Stimulated activated CD8-positive, alpha-beta memory T cell treated with anti-CD3 and anti-CD28 coated beads, Interleukin-15, amount 100 ng/mL, for 24 hours (primary cell): ENCODE results near the gene LIMS2.

Experiments used
- DNase-seq: peaks from one replicate; pipeline ENCODE4 v3.0.0-alpha.2; 2020; ENCODE audit warnings: low read depth

Gene LIMS2

DNA sequence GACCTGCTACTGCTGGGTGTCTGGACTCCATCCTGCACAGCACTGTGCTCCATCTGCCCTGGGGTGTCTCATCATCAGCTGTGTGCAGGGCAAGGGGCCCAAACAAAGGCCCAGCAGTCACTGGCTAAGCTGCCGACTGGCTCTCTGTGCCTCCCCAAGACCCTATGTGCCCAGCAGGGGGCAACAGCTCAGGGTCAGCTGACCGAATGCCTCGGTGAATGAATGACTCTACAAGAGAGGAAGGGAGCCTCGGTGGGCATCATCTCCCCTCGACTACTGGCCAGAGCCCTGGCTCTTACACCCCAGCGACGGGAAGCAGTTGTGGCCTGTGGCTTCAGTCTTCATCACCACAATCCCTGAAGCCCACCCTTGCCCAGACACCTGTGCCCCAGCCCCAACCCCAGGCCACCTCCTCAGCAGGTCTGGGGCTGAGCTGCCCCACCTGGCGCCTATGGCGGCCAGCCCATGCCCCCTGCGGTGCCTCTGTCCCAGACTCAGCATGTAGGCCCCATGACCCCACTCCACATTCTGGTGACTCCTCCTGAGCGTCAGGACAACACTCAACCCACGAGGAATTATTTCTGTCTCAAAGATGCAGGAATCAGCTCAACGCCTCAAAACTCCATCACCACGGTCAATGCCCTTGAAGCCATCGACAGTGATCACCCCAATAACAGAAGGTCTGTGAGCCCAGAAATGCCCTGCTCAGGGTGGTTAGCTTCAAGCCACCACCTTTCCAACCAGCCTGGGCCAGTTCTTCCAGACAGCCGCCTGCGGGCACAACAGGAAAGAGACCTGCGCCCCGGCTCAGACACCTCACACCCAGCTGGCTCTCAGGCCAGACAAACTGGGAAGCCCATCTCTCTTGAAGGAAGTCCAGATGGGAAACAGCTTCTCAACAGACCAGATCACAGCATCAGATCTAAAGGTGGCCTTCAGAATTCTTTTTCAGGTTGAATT is 31.0 kb downstream of the LIMS2 start:
- DNase-seq: no peak

DNA sequence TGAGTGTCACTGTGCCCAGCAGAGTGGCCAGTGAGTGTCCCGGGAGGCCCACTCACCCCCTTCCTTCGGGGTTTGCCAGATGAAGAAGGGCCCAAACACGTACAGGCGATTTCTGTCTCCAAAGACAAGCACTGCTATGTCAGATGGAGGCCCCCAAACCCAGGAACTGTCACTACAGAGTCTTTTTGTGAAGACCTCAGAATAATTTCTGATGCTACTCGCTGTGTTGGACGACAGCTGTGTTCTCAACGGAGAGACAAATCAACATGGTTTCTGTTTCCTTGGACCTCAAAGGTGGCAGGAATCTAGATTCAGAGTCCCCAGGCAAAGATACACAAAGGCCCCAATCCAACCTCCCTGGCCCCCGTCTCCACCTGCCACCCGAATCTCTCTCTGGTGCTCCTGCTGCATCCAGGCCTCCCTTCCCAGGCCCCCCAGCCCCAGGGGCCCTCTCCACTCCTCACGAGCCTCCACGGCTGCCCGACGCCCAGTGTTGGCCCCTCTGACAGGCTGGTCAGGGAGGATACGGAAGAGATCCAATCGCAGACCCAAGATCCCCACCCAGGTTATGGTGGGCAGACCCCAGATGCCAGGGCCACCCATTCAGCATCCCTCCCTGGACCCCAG is 31.8 kb downstream of the LIMS2 start:
- DNase-seq: no peak

DNA sequence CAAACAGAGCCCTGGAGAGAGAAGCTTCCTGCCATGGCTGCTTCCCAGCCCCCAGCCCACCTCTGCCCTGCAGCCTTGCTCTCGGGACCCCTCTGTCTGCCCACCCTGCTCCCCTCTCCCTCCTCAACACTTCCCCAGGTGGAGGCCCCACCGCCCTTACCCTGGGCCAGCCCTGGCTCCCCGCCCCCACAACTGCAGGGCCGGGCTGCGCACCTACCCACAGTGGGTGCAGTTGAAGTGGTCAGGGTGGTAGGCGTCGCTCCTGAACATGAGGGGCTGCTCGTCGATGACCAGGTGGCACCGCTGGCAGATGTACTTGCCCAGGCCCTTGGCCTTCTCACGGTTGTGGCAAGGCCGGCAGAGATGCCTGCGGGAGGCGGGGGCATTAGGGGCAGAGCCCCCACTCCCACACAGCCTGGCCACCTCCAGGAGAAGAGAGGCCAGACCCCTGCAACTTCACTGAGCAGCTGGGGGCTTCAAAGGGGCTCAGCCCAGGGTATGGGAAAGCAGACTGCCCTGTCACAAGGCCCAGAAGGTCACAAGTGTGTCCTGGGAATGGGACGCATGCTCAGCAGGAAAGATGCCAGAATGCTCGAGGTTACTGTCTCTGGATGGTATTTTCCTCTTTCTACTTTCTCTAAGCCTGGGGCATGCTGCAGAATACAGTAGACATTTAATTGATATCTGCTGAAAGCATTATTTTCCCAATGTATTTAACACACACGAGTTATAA is 32.5 kb downstream of the LIMS2 start:
- DNase-seq: no peak

DNA sequence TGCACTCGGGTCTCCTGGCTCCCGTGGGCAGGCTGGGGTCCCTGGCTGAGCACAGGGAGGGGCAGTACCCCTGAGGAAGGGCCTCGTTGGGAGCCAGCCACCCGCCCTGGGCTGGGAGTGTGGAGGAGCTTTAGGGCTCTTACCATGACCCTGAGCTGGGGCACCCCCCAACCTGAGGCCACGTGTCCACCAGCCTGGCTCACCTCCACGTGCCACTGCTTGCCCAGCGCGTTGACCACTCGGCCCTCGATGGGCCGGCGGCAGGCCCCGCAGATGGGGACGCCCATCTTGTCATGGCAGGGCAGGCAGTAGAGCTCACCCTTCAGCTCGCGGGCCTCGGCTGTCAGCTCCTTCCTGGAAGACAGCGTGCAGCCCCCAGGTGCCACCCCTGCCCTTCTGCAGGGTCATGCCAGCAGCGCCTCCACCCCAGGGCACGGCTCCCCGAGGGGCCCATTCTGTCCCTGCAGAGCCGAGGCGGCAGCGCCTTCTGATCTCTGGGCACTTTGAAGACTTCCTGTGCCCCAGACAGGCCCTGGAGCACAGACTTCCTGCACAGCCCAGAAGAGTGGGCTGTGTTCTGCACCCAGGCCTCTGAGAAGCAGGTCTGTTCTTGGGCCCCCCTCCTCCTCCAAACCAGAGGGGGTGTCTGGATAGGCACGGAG is 33.4 kb downstream of the LIMS2 start:
- no peak for DNase-seq

DNA sequence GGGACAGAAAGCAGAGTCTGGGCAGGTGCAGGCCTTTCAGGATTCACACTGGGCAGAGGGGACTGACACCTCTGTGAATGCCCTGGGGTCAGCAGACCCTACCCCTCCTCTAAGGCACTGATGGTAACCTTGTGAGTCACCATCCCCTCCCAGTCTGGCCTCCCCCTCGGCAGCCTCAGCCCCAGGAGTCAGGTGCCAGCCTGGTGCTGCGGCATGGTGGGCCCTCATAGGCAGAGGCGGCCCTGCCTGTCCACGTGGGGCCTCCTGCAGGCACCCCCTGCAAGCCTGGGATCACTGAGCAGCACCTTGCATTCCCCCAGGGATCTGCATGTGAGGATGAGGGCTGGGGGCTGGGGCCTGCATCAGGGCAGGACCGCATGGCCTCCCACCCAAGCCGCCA is 34.2 kb downstream of the LIMS2 start:
- no peak for DNase-seq

DNA sequence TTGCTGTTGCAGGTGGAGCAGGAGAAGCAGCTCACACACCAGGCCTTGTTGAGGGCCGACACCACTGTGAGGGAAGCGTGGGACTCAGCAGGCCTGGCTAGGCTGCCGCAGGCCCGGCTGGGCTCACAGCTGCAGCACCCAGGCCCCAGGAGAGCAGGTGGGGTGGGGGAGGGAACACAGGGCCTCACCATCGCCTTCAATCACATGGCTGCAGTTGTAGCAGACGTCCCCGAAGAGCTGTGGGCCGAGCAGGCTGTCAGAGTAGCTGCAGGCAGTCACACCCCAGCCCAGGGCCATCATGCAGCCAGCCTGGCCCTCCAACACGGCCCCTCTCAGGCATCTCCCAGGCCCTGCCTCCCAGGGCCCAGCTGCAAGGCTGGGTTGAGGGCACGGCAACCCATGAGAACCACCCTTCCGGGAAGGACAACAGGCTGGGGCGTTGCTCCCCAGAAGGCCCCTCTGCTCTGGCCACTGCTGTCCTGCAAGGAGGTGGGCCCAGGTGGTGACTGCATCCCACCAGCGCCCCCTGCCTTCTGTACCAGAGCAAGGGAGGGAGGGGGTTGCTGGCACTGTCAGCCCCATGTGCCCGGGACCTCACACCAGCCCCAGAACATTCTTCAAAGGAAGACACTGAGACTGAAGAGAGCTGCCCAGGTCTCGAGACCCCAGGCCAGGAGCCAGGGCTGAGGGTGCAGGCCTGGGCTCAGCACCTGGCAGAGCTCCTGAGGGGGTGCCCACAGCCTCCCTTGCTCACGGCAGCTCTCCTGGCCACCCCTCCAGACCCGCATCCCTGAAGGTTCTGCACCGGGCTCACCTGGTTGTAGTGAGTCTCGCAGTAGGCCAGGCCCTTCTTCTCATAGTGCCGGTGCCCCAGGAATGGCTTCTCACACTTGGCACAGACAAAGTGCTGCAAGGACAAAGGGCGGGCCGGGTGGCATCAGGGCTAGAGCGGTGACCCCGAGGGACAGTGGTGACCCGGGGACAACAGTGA is 35.0 kb downstream of the LIMS2 start:
- no peak for DNase-seq

DNA sequence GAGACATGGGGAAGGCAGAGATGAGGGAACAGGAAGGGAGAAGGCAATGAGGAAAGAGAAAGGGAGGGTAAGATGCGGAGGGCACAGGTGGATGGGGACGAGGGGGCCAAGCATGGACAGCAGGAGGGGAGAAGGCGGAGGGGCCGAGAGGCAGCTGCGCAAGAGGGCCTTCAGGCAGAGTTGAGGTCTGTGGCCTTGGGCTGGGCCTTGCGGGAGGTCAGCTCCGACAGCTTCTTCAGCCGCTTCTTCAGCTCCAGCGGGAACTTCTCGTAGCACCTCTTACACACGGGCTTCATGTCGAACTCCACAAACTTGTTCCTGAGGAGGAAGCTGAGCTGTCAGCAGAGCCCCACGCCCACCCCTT is 36.2 kb downstream of the LIMS2 start:
- DNase-seq: no peak

DNA sequence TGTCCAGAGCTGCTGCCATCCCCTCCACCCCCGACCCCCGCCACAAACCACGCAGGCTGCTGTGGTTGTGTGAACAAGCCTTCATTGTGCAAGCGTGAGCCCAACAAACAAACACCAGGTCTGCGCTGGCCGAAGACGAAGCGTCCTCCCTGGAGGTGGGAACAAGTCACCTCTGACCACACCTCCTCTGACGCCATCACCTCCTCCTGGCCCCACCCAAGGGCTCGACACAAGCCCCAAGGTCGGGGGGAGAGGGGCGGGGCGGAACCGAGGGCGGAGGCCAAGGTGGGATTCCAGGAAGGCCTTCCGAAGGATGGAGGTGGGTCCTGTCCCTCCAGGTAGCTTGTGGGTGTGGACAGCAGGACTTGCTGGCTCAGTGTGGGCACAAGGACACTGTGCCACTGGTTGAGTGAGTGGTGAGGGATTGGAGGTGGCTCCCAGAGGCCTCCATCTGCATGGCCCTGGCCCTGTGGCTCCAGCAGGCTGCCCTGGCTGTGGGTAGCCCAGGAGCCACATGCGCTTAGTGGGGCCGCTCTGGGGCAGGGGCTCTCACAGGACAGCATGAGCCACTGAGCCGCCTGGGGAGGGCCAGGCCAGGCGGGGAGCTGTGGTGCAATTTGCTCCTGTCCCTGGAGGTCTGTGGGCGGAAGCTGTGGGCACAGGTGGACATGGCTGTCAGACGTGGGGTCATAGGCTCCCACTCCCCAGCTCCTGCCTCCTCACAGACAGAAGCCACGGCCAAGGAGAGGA is 36.8 kb downstream of the LIMS2 start:
- no peak for DNase-seq

DNA sequence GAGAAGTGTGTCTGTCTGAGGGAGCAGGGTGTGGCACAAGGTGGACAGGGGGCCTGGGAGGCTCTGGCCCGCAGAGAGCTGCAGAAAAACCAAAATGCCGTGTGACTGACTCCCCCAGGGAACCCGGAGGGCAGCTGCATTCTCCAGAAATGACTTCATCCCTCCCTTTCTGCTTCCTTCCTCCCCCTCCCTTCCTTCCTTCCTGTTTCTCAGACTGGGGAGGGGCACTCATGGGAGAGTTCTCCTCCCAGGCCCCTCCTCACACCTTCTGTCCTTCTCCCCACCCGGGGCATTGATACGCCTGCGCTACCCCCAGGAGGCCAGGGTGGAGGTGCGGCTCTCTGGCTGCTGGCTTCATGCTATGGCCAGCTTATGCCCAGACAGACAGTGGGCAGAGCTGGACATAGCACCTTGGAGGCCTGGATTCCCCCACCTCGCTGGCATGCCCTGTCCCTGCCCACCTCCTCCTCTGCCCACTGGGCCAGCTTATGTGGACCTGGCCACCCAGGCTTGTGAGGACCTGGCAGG is 37.5 kb downstream of the LIMS2 start:
- no peak for DNase-seq

DNA sequence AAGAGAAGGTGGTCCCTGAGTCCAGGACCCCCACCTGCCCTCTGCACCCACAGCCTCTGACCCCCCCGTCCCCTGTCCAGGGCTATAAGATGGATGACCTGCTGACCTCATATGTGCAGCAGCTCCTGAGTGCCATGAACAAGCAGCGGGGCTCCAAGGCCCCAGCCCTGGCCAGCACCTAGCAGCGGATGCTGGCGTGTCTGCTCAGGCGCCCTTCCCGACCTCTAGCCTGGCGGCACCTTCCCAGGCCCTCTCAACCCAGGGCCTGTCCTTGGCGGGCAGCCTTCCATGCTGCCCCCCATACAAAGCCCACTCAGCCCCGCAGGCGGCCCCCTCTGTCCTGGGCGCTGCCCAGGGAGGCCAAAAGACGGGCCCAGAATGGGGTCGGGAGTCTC is 38.1 kb downstream of the LIMS2 start:
- DNase-seq: no peak

DNA sequence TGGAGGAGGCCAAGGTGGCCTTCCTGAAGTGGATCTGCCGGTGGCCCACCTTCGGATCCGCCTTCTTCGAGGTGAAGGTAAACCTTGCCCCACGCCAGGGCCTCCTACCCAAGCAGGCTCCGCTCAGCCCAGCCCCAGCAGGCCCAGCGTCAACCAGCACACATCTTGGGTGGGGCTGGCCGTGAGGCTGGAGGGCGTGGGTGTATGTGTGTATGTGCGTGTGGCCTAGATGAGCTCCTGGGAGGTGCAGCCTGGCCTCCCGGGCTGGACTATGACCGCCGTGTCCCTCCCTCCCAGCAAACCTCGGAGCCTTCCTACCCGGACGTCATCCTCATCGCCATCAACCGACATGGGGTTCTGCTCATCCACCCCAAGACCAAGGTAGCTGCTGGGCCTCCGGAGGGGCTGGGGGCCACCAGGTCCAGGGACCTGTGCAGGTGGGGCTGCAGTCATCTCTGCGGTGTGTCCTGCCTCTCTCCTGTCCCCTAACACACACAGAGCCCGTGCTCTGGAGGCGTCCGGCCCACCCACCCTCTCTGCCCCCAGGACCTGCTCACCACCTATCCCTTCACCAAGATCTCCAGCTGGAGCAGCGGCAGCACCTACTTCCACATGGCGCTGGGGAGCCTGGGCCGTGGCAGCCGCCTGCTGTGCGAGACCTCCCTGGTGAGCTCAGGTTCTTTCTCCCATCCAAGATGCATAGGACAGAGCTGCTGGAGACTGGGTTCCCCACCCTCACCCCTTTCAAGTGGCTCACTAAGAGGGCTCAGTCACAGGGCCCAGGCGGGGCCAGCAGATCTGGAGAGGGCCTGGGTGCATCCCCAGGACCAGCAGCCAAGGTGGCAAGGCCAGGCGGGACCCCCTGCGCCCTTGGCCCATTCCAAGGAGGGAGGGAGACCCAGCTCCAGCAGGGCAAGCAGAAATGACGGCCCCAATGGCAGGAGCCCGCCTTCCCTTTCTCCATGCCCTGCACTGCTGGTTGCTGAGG is 38.8 kb downstream of the LIMS2 start:
- no peak for DNase-seq

DNA sequence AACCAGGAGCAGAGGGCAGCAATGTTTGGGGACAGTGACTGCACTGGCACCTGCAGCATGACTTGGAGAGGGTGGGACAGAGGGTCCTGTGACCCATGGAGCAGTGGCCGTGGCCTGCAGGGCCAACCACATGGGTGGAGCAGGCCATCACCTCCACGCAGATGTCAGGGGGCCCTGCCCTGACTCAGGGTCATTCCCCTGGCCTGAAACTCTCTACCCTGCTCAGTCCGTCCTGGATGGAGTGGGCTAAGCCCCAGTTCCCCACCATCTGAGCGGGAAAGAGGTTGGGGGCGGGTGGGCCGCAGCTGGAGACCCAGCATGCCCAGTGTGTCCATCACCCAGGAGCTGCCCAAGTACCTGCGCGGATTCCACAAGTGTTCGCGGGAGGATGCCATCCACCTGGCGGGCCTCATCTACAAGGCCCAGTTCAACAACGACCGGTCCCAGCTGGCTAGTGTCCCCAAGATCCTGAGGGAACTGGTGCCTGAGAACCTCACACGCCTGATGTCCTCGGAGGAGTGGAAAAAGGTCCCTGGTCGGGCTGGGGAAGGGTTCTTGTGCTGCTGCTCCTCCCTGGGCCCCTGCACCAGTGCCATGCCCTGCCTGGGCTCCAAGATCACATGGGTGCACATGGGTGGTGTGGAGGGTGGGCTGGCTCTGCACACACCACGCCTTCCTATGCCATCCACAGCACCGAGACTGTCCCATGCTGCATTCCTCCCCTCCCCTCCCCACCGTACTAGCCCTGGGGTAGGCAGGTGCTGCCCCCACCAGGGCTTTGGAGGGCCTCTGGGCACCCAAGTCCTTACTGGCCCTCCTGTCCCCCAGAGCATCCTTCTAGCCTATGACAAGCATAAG is 39.7 kb downstream of the LIMS2 start:
- no peak for DNase-seq

DNA sequence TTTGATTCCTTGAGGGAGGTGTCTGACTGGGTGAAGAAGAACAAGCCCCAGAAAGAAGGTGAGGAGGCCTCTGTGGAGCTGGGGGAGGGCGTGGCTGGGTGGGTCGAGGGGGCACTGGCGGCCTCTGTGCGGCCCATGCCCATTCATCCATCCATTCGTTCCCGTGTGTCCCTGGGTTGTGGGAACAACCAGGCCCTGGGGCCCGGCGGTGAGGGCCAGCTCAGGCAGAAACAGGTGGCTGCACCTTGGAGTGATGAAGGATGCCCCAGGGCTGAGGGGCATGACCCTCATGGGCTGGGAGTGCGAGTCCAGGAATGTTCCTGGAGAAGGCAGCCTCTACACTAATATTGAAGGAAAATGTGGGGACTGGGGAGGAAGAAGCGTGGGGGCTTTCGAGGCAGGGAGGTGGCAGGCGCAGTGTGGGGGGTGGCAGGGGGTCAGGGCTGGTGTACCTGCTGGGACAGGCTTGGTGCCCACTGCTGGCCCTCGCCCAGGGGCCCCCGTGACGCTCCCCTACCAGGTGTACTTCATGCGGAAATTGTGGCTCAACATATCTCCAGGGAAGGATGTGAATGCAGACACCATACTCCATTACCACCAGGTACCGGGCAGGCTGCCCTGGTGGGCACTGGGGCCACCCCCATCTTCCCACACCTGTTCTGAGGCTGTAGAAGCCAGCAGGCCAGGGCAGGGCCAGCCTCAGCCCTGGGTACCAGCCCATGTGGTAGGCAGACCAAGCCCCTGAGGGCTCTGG is 40.5 kb downstream of the LIMS2 start:
- no peak for DNase-seq

DNA sequence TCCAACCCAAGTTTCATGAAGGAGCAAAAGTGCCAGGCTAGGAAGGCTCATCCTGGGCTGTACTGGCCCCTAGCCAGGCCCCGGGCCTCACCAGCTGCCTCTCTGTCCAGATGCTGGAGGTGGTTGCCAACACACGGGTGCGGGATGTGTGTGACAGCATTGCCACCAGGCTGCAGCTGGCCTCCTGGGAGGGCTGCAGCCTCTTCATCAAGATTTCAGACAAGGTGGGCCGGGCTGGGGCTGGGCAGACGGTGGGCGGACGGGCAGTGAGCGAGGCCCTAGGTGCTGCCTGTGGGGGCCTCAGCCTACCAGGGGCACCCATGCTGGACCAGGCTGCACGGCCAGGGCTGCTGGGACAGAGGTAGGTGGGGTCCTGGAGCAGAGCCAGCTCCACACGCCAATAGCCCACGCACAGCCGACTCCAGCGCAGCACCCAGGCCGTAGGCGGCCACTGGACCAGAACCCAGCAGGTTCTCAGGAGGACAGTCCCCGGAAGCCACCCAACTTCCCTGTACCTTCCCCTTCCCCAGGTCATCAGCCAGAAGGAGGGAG is 41.2 kb downstream of the LIMS2 start:
- no peak for DNase-seq

DNA sequence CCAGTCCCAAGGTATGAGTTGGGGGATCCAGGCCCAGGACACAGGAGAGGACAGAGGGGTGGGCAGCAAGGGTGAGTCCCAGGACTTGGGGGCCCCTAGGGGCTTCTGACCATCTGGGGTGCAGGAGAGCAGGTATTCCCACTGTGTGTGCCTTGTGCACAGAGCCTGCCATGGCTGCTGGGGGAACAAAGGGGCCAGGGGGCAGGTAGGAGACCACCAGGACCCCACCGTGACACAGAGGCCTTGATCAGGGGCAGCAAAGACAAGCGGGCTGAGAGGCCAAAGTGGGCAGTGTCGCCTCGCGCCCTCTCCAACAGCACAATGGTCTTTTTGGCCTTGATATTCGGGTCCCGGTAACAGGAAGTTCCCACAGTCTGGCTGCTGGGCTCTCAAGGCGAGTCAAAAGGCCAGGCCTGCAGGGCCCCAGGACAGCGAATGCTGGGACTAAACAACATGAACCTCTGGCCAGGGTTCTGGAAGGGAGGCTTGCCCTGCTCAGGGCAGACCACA is 41.7 kb downstream of the LIMS2 start:
- no peak for DNase-seq

DNA sequence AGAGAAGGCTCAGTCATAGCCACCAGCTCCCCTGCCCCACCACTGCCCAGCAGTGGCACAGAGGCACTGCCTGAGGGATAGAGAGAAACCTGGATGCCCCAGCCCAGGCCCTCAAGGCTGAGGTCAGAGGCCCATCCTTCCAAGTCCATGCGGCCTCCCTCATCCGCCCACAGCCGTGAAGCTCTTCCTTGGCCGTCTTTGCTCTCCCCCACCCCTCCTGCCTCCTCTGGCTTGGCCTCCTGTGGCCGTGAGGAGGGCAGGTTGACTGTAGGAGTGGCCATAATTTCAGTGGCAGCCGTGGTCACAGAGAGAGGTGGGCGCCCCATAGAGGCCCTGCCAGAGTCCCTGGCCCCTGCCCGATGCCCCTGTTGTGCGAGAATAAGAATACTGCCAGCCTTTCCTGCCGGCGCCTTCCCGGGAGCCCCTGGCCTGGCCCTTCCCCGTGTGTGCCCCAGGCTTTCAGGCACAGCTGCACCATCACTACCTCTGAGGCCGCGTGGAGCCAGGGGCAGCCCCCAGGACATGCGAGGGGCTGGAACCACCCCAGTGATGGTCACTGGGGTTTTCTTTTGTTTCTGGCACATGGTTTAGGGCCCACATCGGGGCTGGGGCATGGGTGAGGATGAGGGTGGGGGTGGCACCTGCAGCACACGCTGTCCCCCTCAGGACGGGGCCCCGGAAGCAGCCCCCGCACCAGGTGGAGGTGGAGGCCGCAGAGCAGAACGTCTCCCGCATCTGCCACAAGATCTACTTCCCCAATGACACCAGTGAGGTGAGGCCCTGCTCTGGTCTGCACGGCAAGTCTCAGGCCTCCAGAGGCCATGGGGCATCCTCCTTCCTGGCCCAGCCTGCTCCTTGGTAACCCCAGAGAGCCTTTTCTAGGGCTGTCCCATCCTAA is 42.5 kb downstream of the LIMS2 start:
- no peak for DNase-seq
